T-cell (primary cell): ENCODE measurements around the gene ANKH. TPM values are rescaled to one million over a fixed set of nuclear protein-coding genes. Genes with fewer than 3 reads are reported as not detected.

Experiments used
- ATAC-seq, 4 experiments: fragments of 200-7000 bp in 3 of 4; fragments of 150-1000 bp in 1 of 4; cut with Tn5 transposase; replicated peaks in 1 of 4; 1 replicate in 3 of 4; 2 replicates in 1 of 4; pipeline ENCODE4 v1.10.0; 2021; ENCODE audit warnings: moderate library complexity in 3 of 4, mild to moderate bottlenecking in 2 of 4, moderate number of reproducible peaks in 1 of 4
- CTCF ChIA-PET, 2 donors: fragments of 300-600 bp; sonication (Branson Sonifier 250); formaldehyde crosslinking; loops; one replicate each; lab custom pipeline; 2022; ENCODE audit warnings: antibody characterized with exemption in 2 of 2; lab: Charles Lee
- POLR2A ChIA-PET, 2 donors: fragments of 300-600 bp; sonication (Branson Sonifier 250); formaldehyde crosslinking; loops; one replicate each; lab custom pipeline; 2022; ENCODE audit warnings: antibody characterized with exemption in 2 of 2; lab: Charles Lee
- DNase-seq, 35 experiments: peaks; one replicate each; pipeline versions ENCODE4 v3.0.0 to v3.0.0-alpha.2; 2013 to 2023
- H3K27ac ChIP-seq: one replicate; pipeline ENCODE4 v1.5.1; 2013; ENCODE audit warnings: low read length
- H3K27me3 ChIP-seq, 2 experiments: replicated peaks in 1 of 2; 1 replicate in 1 of 2; 2 replicates in 1 of 2; pipeline versions ENCODE4 v1.6.1 to v1.7.0; 2013; ENCODE audit warnings: low read length in 1 of 2, mixed read lengths in 1 of 2; ENCODE audit not compliant: control insufficient read depth in 2 of 2, insufficient read depth in 2 of 2; ENCODE audit errors: extremely low read depth in 1 of 2
- H3K36me3 ChIP-seq, 2 donors: 1 replicate in 1 of 2; 2 replicates in 1 of 2; pipeline versions ENCODE4 v1.6.1 to v1.7.0; 2013; ENCODE audit warnings: low read length in 1 of 2; ENCODE audit not compliant: control insufficient read depth in 2 of 2, insufficient read depth in 1 of 2; ENCODE audit errors: extremely low read depth in 1 of 2
- H3K4me1 ChIP-seq, 2 experiments: 1 replicate in 1 of 2; 2 replicates in 1 of 2; pipeline versions ENCODE4 v1.6.1 to v1.7.0; 2013; ENCODE audit warnings: low read length in 2 of 2, mixed read lengths in 1 of 2; ENCODE audit not compliant: insufficient read depth in 2 of 2, control insufficient read depth in 1 of 2; ENCODE audit errors: extremely low read depth in 1 of 2
- H3K4me3 ChIP-seq, 2 donors: 1 replicate in 1 of 2; 2 replicates in 1 of 2; pipeline versions ENCODE4 v1.5.1 to v1.7.0; 2013; ENCODE audit warnings: mild to moderate bottlenecking in 2 of 2, low read length in 1 of 2, moderate library complexity in 1 of 2; ENCODE audit not compliant: control insufficient read depth in 1 of 2; ENCODE audit errors: extremely low read depth in 1 of 2
- H3K9me3 ChIP-seq: 2 replicates; pipeline ENCODE4 v1.7.0; 2013
- H3K27ac Mint-ChIP-seq, 2 donors: one replicate each; pipeline ENCODE4 v1.8.0; 2020 to 2021; ENCODE audit warnings: mild to moderate bottlenecking in 2 of 2, mixed read lengths in 2 of 2
- H3K27me3 Mint-ChIP-seq, 2 donors: one replicate each; pipeline ENCODE4 v1.8.0; 2021 to 2022; ENCODE audit warnings: mixed read lengths in 2 of 2
- H3K36me3 Mint-ChIP-seq: one replicate; pipeline ENCODE4 v1.8.0; 2021; ENCODE audit warnings: mixed read lengths
- H3K4me1 Mint-ChIP-seq, 3 donors: one replicate each; pipeline ENCODE4 v1.8.0; 2020 to 2022; ENCODE audit warnings: mixed read lengths in 3 of 3, mild to moderate bottlenecking in 1 of 3
- H3K4me3 Mint-ChIP-seq, 3 donors: one replicate each; pipeline ENCODE4 v1.8.0; 2020 to 2022; ENCODE audit warnings: mild to moderate bottlenecking in 3 of 3, mixed read lengths in 3 of 3, moderate library complexity in 3 of 3
- H3K9me3 Mint-ChIP-seq, 3 donors: one replicate each; pipeline ENCODE4 v1.8.0; 2020 to 2022; ENCODE audit warnings: mixed read lengths in 3 of 3
- WGBS: methylation state at CpG from one replicate; pipeline ENCODE4 v1.1.5; 2013; ENCODE audit warnings: missing lambda C conversion rate; ENCODE audit not compliant: insufficient coverage; 5-methylcytosine and 5-hydroxymethylcytosine counted together
- total RNA-seq, 35 experiments: library from RNA in 6 of 35; stranded (reverse) in 6 of 35; fragments of 120-200 nt in 1 of 35; gene quantifications; one replicate each; pipeline versions ENCODE4 v1.2.1 to v1.2.4 and lab custom pipeline; 2013 to 2026

ANKH gene
- total RNA-seq, 5 donors from 2014 or later (not counting 1 experiment from before 2014, with no cell fraction given) = 98.9 to 200 (median 167) TPM

DNA sequence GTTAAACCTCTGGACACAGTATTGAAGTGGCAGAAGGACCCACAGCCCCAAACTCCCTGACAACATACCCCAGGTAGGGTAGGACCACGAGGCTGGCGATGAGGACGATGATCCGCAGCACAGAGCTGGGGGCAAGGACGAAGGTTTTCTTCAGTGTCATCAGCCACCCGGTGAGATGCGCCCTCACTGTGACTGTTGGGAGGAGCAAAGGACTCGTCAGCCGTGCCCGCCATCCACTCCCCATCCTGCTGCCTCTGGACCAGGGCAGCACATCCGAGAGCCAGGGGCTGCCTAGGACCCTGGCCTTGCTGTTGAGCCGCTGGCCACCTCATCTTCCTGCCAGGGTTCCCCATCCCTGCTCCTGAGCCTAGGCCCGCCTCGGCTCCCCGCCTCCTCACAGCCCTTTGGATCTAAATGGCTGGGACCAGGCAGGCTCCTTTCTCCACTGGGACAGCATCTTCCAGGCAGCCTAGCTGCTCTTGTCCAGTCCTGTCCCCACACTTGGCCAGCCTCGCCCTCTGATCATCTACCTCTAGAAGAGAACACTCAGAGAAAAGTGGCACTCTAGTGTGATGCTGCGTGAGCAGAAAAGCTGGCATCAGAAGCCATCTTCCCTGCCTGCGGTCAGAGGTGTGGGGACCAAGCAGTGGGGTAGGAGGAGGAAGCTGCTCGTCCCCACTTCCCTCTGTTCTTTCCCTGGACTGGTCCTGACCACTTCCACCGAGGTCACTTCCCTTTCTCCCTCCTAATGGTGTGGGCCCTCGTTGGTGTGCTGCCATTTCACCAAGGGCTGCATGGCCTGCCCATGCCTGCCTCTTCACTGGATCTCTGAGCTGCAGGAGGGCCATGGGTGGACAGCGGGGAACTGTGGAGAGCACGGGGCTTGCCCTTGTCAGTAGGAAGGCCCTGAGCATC, 157.8 kb downstream of the ANKH start:
- Mint-ChIP-seq H3K36me3 (peaks cover 65% of the 10 kb centered on the region), H3K4me1 (peaks cover 19 to 26% (median 26%) of the 10 kb centered on the region in 3 donors), H3K9me3 (no peaks in the 10 kb centered on the region), H3K4me3 (no peak overlapping the region), H3K27me3 (no peaks in the 10 kb centered on the region), H3K27ac (peak overlapping the region; percentile 70 to 74)
- Histone ChIP-seq H3K36me3 (peaks cover 0 to 70% of the 10 kb centered on the region in 2 donors), H3K4me1 (peaks cover under 1 to 7% of the 10 kb centered on the region in 2 experiments), H3K27me3 (no peaks in the 10 kb centered on the region), H3K9me3 (no peaks in the 10 kb centered on the region), H3K27ac (no peak overlapping the region), H3K4me3 (no peak overlapping the region)
- CTCF ChIA-PET = no interaction called here
- 94% methylated on average over 13 of the region's 23 CpGs for WGBS
- ATAC-seq = peak in 1 of 4 experiments; percentile 11
- POLR2A ChIA-PET = no interaction called here
- DNase-seq = peak in 1 of 35 experiments; percentile 4

DNA sequence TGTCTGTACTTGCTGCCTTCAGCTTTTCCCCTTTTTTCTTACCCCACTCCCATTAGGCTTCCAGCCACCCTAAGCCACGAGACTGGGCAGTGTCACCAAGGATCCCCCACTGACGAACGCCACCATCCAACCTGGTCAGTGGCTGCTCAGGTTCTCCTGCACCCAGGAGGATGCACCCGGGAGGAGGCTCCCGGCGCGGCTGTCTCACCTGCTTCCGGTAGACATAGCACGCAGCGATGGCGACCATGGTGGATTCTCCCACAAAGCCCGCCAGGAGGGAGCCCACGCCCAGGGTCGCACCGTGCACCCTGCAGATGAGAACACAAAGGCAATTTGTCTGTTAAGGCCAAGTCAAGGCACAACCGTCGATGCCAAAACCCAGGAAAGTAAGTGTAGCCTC, 158.9 kb downstream of the ANKH start:
- Histone ChIP-seq H3K4me1 (peaks cover 10 to 17% of the 10 kb centered on the region in 2 experiments), H3K27me3 (no peaks in the 10 kb centered on the region), H3K27ac (no peak overlapping the region), H3K4me3 (no peak overlapping the region), H3K9me3 (no peaks in the 10 kb centered on the region), H3K36me3 (peaks cover 0 to 73% of the 10 kb centered on the region in 2 donors)
- CTCF ChIA-PET = no interaction called here
- no peaks in the 10 kb centered on the region for H3K9me3 Mint-ChIP-seq
- no peaks in the 10 kb centered on the region for H3K27me3 Mint-ChIP-seq
- peaks cover 29 to 36% (median 30%) of the 10 kb centered on the region in 3 donors for H3K4me1 Mint-ChIP-seq
- ATAC-seq (no peak), DNase-seq (peak in 1 of 35 experiments; percentile 11)
- 95% methylated on average over 15 of the region's 17 CpGs for WGBS
- POLR2A ChIA-PET = no interaction called here
- peaks cover 64% of the 10 kb centered on the region for H3K36me3 Mint-ChIP-seq
- no peak overlapping the region for H3K4me3 Mint-ChIP-seq
- H3K27ac Mint-ChIP-seq = peak overlapping the region; percentile 77 to 84

DNA sequence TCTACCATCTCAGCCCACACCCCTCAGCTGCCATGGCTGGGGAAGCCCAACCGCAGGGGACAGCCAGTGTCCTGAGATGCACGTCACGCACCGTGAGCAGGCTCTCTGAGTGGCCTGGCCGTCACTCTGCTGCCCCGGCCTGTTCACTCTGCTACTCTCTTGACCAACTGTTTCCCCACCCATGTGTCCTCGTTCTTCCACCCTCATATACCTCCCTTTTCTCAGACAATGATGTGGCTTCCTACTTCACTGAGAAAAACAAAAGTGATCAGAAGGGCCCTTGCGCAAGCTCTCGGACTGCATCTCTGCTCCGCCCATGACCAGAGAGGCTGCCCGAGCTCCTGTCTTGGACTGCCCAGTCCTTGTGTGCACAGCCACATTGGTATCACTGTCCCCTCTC, 159.4 kb downstream of the ANKH start:
- Mint-ChIP-seq H3K4me3 (no peak overlapping the region), H3K27ac (peak overlapping the region; percentile 77 to 84), H3K36me3 (peaks cover 61% of the 10 kb centered on the region), H3K27me3 (no peaks in the 10 kb centered on the region), H3K9me3 (no peaks in the 10 kb centered on the region), H3K4me1 (peaks cover 34 to 41% (median 35%) of the 10 kb centered on the region in 3 donors)
- H3K9me3 ChIP-seq = no peaks in the 10 kb centered on the region
- H3K27me3 ChIP-seq = no peaks in the 10 kb centered on the region
- H3K4me1 ChIP-seq = peaks cover 16 to 23% of the 10 kb centered on the region in 2 experiments
- no peak overlapping the region for H3K27ac ChIP-seq
- 95% methylated on average over 11 of the region's 11 CpGs for WGBS
- ATAC-seq = no peak
- no peak overlapping the region for H3K4me3 ChIP-seq
- CTCF ChIA-PET = interaction anchor here in 1 of 2 donors (1.0 kb wide), 1 partner anchor 301 kb away, joined by 3 read pairs; no protein-coding TSS in a partner anchor
- POLR2A ChIA-PET = interaction anchor here in 1 of 2 donors (0.6 kb wide), 1 partner anchor 37 kb away, joined by 3 read pairs; no protein-coding TSS in a partner anchor
- H3K36me3 ChIP-seq = peaks cover 0 to 71% of the 10 kb centered on the region in 2 donors
- DNase-seq = peak in 1 of 35 experiments; percentile 3

DNA sequence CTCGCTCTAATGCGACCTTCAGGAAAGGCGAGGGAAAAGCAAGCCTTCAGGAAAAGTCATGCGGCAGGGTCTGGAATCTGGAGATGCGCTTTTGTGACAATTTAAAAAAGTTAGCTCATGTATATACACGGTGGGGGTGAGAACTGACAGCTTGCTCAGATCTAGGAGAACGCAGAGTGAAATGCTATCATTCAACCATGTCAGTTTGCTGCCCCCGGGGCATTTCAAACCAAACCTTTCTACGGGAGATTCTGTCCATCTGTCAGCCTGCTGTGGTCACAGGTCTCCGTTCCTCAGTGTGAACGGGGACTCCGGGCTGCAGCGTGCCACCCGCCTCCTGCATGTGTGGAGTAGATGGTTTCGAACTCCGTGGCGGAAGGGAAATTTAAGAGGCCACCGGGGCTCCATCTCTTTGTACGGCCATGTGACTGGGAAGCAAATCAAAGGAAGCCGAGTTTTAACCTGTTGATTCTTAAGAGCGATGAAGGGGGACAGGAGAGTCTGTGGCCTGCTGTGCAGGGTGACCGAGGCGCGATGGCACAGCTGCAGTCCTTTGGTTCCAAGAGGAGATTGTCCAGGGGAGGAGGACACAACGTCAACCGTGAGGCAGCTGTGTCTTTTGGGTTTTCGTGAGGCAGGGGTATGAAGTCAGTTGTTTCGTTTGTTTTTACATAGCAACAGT, 161.1 kb downstream of the ANKH start:
- no peak overlapping the region for H3K4me3 Mint-ChIP-seq
- Histone ChIP-seq H3K4me1 (peaks cover 31 to 37% of the 10 kb centered on the region in 2 experiments), H3K27ac (no peak overlapping the region), H3K9me3 (no peaks in the 10 kb centered on the region), H3K27me3 (no peaks in the 10 kb centered on the region), H3K36me3 (peaks cover 0 to 66% of the 10 kb centered on the region in 2 donors), H3K4me3 (no peak overlapping the region)
- WGBS = 99% methylated on average over 23 of the region's 28 CpGs
- POLR2A ChIA-PET = no interaction called here
- H3K4me1 Mint-ChIP-seq = peaks cover 51 to 58% (median 52%) of the 10 kb centered on the region in 3 donors
- peaks cover 57% of the 10 kb centered on the region for H3K36me3 Mint-ChIP-seq
- ATAC-seq = no peak
- H3K27me3 Mint-ChIP-seq = no peaks in the 10 kb centered on the region
- DNase-seq = peak in 1 of 35 experiments; percentile 10
- no peaks in the 10 kb centered on the region for H3K9me3 Mint-ChIP-seq
- H3K27ac Mint-ChIP-seq = peak overlapping the region; percentile 84 to 85
- CTCF ChIA-PET = no interaction called here

DNA sequence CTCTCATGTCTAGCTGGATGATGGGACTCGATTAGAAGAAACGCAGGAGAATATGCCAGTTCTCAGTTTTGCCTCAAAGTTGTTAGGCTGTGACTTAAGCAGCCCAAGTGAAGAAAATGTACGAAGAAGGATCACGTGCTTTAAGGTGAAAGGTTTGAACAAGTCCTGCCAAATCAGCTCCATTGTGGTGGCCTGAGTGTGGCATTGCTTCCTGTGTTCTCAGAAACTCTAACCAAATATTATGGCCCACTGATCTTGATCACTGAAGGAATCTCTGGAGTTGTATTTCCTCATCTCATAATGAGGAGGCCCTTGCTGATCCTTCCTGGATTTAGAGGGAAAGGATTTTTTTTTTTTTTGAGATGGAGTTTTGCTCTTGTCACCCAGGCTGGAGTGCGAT, 163.0 kb downstream of the ANKH start:
- WGBS = 100% methylated on average over 2 of the region's 5 CpGs
- peaks cover 34 to 52% of the 10 kb centered on the region in 2 experiments for H3K4me1 ChIP-seq
- no peak overlapping the region for H3K4me3 ChIP-seq
- peaks cover 0 to 57% of the 10 kb centered on the region in 2 donors for H3K36me3 ChIP-seq
- H3K27me3 ChIP-seq = no peaks in the 10 kb centered on the region
- peak overlapping the region; percentile 81 for H3K27ac ChIP-seq
- peaks cover 62% of the 10 kb centered on the region for H3K36me3 Mint-ChIP-seq
- DNase-seq (peak in 1 of 35 experiments; percentile 12), ATAC-seq (no peak)
- no peaks in the 10 kb centered on the region for H3K9me3 ChIP-seq
- H3K4me3 Mint-ChIP-seq = peak overlapping the region in 1 of 3 donors; percentile 81
- no peaks in the 10 kb centered on the region for H3K27me3 Mint-ChIP-seq
- peak overlapping the region; percentile 99 to 100 for H3K27ac Mint-ChIP-seq
- ChIA-PET POLR2A (interaction anchor here in 1 of 2 donors (0.7 kb wide), 1 partner anchor 32 kb away, joined by 4 read pairs; no protein-coding TSS in a partner anchor), CTCF (interaction anchor here (0.6 to 3.5 kb wide), 11 partner anchors 14 to 295 kb away, joined by 3 to 29 read pairs (median 6); partner anchors contain the start of gene ANKH (in 1 of the 2))
- no peaks in the 10 kb centered on the region for H3K9me3 Mint-ChIP-seq
- peaks cover 69 to 77% (median 71%) of the 10 kb centered on the region in 3 donors for H3K4me1 Mint-ChIP-seq
